K562 (cell line): Measurements from ENCODE around the gene RBX1. TPM values are rescaled to one million over a fixed set of nuclear protein-coding genes. Genes with fewer than 3 reads are reported as not detected.
"Not testable (repeated sequence)": the region's sequence is repeated elsewhere in the genome, so short reads cannot be mapped to it uniquely, and the experiment has no call there.

Source experiments
- ATAC-seq: fragments of 200-7000 bp; cut with Tn5 transposase; 3 replicates; pipeline ENCODE4 v1.9.1; 2020; ENCODE audit warnings: moderate library complexity
- BruUV-seq: library from RNA; stranded (reverse); fragments of 400-500 nt; replicated peaks from 2 replicates; lab custom pipeline; 2021; lab: Mats Ljungman, UMichigan
- CTCF ChIA-PET: fragments of 300-600 bp; formaldehyde crosslinking; extraction: SDS; loops from one replicate; lab custom pipeline; 2021; ENCODE audit warnings: low intra/inter-chr PET ratio; lab: Yijun Ruan, JAX
- POLR2A ChIA-PET: fragments of 300-600, 350-650 bp; sonication (Branson Sonifier 250); formaldehyde crosslinking; extraction: SDS; loops from one replicate; lab custom pipeline; 2021; ENCODE audit warnings: antibody characterized with exemption, inconsistent platforms; lab: Yijun Ruan, JAX
- DNase-seq, 4 experiments: peaks; one replicate each; pipeline versions ENCODE4 v3.0.0 to v3.0.0-alpha.2; 2011 to 2018; ENCODE audit warnings: low spot score in 3 of 4, mixed read lengths in 3 of 4; ENCODE audit errors: extremely low read depth in 1 of 4
- FAIRE-seq: peaks from 2 replicates; lab custom pipeline; 2011; peaks lifted over from hg19 to GRCh38; lab: Jason Lieb, UNC
- H2AFZ ChIP-seq: 2 replicates; pipeline ENCODE4 v1.6.0; 2011; ENCODE audit warnings: low read depth, low read length, control low read depth, inconsistent platforms
- H3K27ac ChIP-seq: fragments of 200-600 bp; 3 replicates; pipeline ENCODE4 v1.8.0; 2011; ENCODE audit warnings: low read depth, mild to moderate bottlenecking, control low read depth, inconsistent platforms, low read length, moderate library complexity, mixed read lengths; ENCODE audit errors: extremely low read depth
- H3K27me3 ChIP-seq, 2 experiments: fragments of 300-600 bp in 1 of 2; 2 replicates in 1 of 2; 3 replicates in 1 of 2; pipeline versions ENCODE4 v1.6.0 to v1.8.0; 2011; ENCODE audit warnings: inconsistent platforms in 2 of 2, low read length in 2 of 2, mild to moderate bottlenecking in 1 of 2, mixed read lengths in 1 of 2, moderate library complexity in 1 of 2; ENCODE audit not compliant: control insufficient read depth in 2 of 2, insufficient read depth in 2 of 2
- H3K36me3 ChIP-seq: fragments of 300-600 bp; 3 replicates; pipeline ENCODE4 v1.8.0; 2011; ENCODE audit warnings: mild to moderate bottlenecking, low read length, inconsistent platforms; ENCODE audit not compliant: control insufficient read depth, insufficient read depth
- H3K4me1 ChIP-seq, 2 experiments: fragments of 200-600 bp in 1 of 2; replicated peaks in 1 of 2; 2 replicates in 1 of 2; 3 replicates in 1 of 2; pipeline versions ENCODE4 v1.5.1 to v1.8.0; 2011; ENCODE audit warnings: inconsistent platforms in 2 of 2, low read length in 2 of 2, mild to moderate bottlenecking in 1 of 2, mixed read lengths in 1 of 2, moderate library complexity in 1 of 2; ENCODE audit not compliant: control insufficient read depth in 2 of 2, insufficient read depth in 2 of 2
- H3K4me2 ChIP-seq: 2 replicates; pipeline ENCODE4 v1.6.1; 2011; ENCODE audit warnings: low read length, control low read depth, inconsistent platforms, mixed read lengths; ENCODE audit not compliant: insufficient read depth
- H3K4me3 ChIP-seq: fragments of 200-600 bp; sonication (generic), shearing (Covaris generic); 2 replicates; pipeline ENCODE4 v1.5.1; 2016; ENCODE audit warnings: control low read depth, inconsistent platforms
- H3K79me2 ChIP-seq: fragments of 200-600 bp; 3 replicates; pipeline ENCODE4 v1.8.0; 2011; ENCODE audit warnings: low read length, inconsistent platforms; ENCODE audit not compliant: control insufficient read depth, insufficient read depth
- H3K9ac ChIP-seq, 2 experiments: 2 replicates each; pipeline versions ENCODE4 v1.6.0 to v1.6.1; 2011; ENCODE audit warnings: low read depth in 2 of 2, low read length in 2 of 2, control low read depth in 1 of 2, inconsistent platforms in 1 of 2, mild to moderate bottlenecking in 1 of 2, mixed read lengths in 1 of 2; ENCODE audit not compliant: insufficient read depth in 1 of 2
- H3K9me1 ChIP-seq: one replicate; pipeline ENCODE4 v1.6.0; 2011; ENCODE audit warnings: inconsistent platforms, mild to moderate bottlenecking, low read length, moderate library complexity; ENCODE audit not compliant: control insufficient read depth, insufficient read depth
- H3K9me3 ChIP-seq: replicated peaks from 2 replicates; pipeline ENCODE4 v1.5.1; 2011; ENCODE audit warnings: low read depth, low read length, inconsistent platforms; ENCODE audit not compliant: control insufficient read depth, insufficient read depth
- H4K20me1 ChIP-seq: replicated peaks from 2 replicates; pipeline ENCODE4 v1.6.1; 2011; ENCODE audit warnings: low read length, inconsistent platforms, mixed read lengths; ENCODE audit not compliant: control insufficient read depth, insufficient read depth
- CCNT2 ChIP-seq: IDR thresholded peaks from 2 replicates; pipeline ENCODE4 v1.6.1; 2011; ENCODE audit warnings: borderline replicate concordance, low read depth, mild to moderate bottlenecking, moderate library complexity, mixed read lengths, low read length; ENCODE audit not compliant: insufficient read length; ENCODE audit errors: extremely low read depth
- EP400 ChIP-seq: fragments of 450-650 bp; IDR thresholded peaks from 2 replicates; pipeline ENCODE4 v1.6.1; 2017; ENCODE audit warnings: antibody characterized with exemption, mild to moderate bottlenecking, moderate library complexity
- ESRRB ChIP-seq: fragments of 250-450 bp; sonication (Bioruptor Pico); IDR thresholded peaks from 2 replicates; pipeline ENCODE4 v1.5.0; 2020; ENCODE audit warnings: mild to moderate bottlenecking, moderate library complexity, borderline replicate concordance
- NBN ChIP-seq: fragments of 450-650 bp; IDR thresholded peaks from 2 replicates; pipeline ENCODE4 v1.6.1; 2016; ENCODE audit warnings: low read depth, mild to moderate bottlenecking
- SP2 ChIP-seq: IDR thresholded peaks from 2 replicates; pipeline ENCODE4 v1.6.1; 2011; ENCODE audit warnings: mild to moderate bottlenecking, low read depth, low read length, moderate library complexity; ENCODE audit not compliant: poor library complexity, severe bottlenecking; ENCODE audit errors: extremely low read depth
- SPI1 ChIP-seq: IDR thresholded peaks from 2 replicates; pipeline ENCODE4 v1.6.1; 2011; ENCODE audit warnings: low read depth, low read length, control low read depth, borderline replicate concordance
- TBP ChIP-seq: optimal IDR thresholded peaks from 2 replicates; pipeline ENCODE3; 2011; ENCODE audit warnings: low read depth, low read length, improper control_type of control experiment
- WGBS: fragments of 100-300 bp; shearing (Covaris generic); methylation state at CpG from one replicate; pipeline ENCODE4 v1.1.6; 2016; ENCODE audit warnings: low coverage, mixed read lengths; ENCODE audit not compliant: insufficient coverage; ENCODE audit errors: missing lambda C conversion rate; 5-methylcytosine and 5-hydroxymethylcytosine counted together
- in situ Hi-C: fragments of 300-500 bp; cut with MboI; formaldehyde crosslinking; loops from 4 replicates; pipeline ENCODE4 v1.15.0; 2018; ENCODE audit warnings: inconsistent platforms, mixed read lengths
- intact Hi-C: fragments of 100-400 bp; cut with micrococcal nuclease; formaldehyde crosslinking; loops from 2 replicates; pipeline ENCODE4 v1.14.2; 2022
- polyA plus RNA-seq, 8 experiments: library from polyadenylated mRNA; depleted of rRNA in 4 of 8; stranded (reverse) in 5 of 8; unstranded in 3 of 8; fragments of >200 nt; fragmentation: Nextera tagmentation in 2 of 8; fragmentation: Illumina TruSeq in 1 of 8; extraction: Ambion mirVana in 2 of 8; extraction: Trizol in 1 of 8; gene quantifications; 2 replicates each; pipeline versions ENCODE4 v1.2.1 to v1.2.3, GENCODE V29; 2011 to 2014; ENCODE audit warnings: inconsistent platforms in 1 of 8, missing spikeins in 1 of 8
- total RNA-seq, 7 experiments: library from RNA; depleted of rRNA in 6 of 7; stranded (reverse); fragments of >200 nt in 6 of 7; fragmentation: Illumina TruSeq in 2 of 7; extraction: Trizol in 2 of 7; gene quantifications; 2 replicates each; pipeline versions ENCODE4 v1.2.1 to v1.2.3, GENCODE V29; 2011 to 2021; ENCODE audit warnings: low replicate concordance in 1 of 7

The RBX1 gene
- total and polyA plus RNA-seq, 9 of the 15 experiments (the other 6 are each of a cell fraction or from before 2014, with no cell fraction given): 44.0 to 259 (median 67.9) TPM

DNA sequence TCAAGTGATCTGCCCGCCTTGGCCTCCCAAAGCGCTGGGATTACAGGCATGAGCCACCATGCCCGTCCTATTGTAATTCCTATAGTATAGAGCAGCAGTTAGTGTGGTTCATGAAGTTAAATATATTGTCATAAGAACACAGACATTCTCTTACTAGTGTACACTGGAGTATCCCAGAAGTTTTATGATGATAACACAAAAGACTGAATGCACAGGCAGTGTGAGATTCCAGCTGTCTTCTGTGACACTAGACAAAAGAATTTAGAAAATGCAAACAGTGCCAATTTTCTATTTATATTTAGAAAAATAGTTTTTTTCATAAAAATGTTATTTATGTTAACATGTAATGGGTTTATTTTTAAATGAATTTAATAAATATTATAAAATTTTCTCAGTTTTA lies 39.4 kb upstream of the RBX1 start (continued):
- TF ChIP-seq SP2 (no peak), CCNT2 (no peak), TBP (no peak), NBN (no peak), ESRRB (no peak), EP400 (no peak)
- TF ChIP-seq, all 486 proteins: peak for 0

DNA sequence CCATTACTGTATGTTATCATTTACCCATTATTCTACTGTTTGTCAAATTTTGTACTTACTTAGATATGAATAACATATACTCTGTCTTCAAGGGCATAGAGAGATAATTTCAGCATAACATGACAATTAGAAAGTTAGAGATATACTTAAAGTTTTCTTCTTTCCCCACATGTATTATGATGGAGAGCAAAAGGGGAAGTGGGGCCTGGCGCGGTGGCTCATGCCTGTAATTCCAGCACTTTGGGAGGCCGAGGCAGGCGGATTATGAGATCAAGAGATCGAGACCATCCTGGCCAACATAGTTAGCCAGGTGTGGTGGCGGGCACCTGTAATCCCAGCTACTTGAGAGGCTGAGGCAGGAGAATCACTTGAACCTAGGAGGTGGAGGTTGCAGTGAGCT lies 38.2 kb upstream of the RBX1 start:
- POLR2A ChIA-PET: interaction anchor here (1.1 kb wide), 1 partner anchor 10 kb away, joined by 3 read pairs; no protein-coding TSS in a partner anchor
- not testable (repeated sequence) for FAIRE-seq

More for the DNA sequence above, 38.2 kb upstream of the RBX1 start:
- in situ Hi-C loops, H3K4me2 ChIP-seq, CTCF ChIA-PET, H3K4me1 ChIP-seq, ATAC-seq, BruUV-seq, H3K27ac ChIP-seq, H2AFZ ChIP-seq, intact Hi-C loops, H4K20me1 ChIP-seq, H3K36me3 ChIP-seq, H3K27me3 ChIP-seq, H3K9ac ChIP-seq, H3K4me3 ChIP-seq, H3K9me3 ChIP-seq, DNase-seq, H3K79me2 ChIP-seq, H3K9me1 ChIP-seq: not testable (repeated sequence)
- 91% methylated on average over 6 of the region's 6 CpGs for WGBS
- TF ChIP-seq SPI1: 0 out of 2 replicates have a peak, but pooled peaks have one; percentile 54
